ENCODE results near the gene ARHGEF4. TPM values are rescaled to one million over a fixed set of nuclear protein-coding genes. Genes with fewer than 3 reads are reported as not detected.

ARHGEF4 gene
- total RNA-seq, 6 experiments from 2014 or later, result 0.44 to 6.7 (median 0.67) TPM; not detected in 2

DNA sequence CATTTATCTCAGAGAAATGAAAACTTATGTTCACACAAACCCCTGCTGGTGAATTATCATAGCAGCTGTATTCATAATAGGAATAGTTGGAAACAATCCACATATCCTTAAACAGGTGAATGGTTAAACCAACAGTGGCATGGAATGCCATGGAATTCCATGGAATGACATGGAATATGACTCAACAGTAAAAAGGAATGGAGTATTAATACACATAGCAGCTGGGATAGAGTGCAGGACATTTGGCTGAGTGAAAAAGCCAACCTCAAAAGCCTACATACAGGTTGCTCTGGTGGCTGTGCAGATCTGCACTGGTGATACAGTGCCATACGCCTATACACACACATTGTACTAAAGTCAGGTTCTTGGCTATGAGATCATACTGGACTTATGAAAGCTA lies 187.0 kb downstream of the ARHGEF4 start:
- ATAC-seq (no peak), DNase-seq (no peak)
- H3K36me3 ChIP-seq, result no peaks in the 10 kb centered on the region
- intact Hi-C loops (cut with DNase I), result no loop called here
- H3K4me3 ChIP-seq, result no peak overlapping the region
- TF ChIP-seq, protein P1, sequence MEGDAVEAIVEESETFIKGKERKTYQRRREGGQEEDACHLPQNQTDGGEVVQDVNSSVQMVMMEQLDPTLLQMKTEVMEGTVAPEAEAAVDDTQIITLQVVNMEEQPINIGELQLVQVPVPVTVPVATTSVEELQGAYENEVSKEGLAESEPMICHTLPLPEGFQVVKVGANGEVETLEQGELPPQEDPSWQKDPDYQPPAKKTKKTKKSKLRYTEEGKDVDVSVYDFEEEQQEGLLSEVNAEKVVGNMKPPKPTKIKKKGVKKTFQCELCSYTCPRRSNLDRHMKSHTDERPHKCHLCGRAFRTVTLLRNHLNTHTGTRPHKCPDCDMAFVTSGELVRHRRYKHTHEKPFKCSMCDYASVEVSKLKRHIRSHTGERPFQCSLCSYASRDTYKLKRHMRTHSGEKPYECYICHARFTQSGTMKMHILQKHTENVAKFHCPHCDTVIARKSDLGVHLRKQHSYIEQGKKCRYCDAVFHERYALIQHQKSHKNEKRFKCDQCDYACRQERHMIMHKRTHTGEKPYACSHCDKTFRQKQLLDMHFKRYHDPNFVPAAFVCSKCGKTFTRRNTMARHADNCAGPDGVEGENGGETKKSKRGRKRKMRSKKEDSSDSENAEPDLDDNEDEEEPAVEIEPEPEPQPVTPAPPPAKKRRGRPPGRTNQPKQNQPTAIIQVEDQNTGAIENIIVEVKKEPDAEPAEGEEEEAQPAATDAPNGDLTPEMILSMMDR (IDR thresholded peaks at IDR 0.05), result no peak
- H3K4me1 ChIP-seq, result no peaks in the 10 kb centered on the region
- no CpG with 5 or more reads among the region's 1 CpG for WGBS (ENCODE audit: insufficient coverage, low coverage, low lambda C conversion rate, missing lambda C conversion rate)
- H3K9me3 ChIP-seq, result no peaks in the 10 kb centered on the region
- H3K27ac ChIP-seq, result no peak overlapping the region
- H3K27me3 ChIP-seq, result no peaks in the 10 kb centered on the region

DNA sequence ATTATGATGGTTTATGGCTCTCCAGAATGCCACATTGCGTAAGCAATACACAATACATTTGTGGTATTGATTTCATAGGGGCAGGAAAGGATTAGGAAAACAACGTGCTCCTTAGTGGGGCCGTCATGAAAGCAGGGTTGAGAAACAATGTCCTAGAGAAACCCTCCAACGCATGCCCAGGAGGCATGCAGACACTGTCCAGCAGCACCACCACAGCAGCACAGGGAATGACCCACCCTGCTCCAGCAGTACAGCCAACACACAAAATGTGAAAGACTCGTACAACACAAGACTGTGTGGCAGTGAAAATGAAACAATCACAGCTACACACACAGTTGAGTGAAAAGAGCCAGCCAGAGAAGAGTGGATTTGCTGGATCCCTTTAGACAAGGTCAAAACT lies 190.2 kb downstream of the ARHGEF4 start:
- no peaks in the 10 kb centered on the region for H3K4me1 ChIP-seq
- no peak overlapping the region for H3K27ac ChIP-seq
- no peaks in the 10 kb centered on the region for H3K9me3 ChIP-seq
- intact Hi-C loops (cut with DNase I), result no loop called here
- H3K27me3 ChIP-seq, result no peaks in the 10 kb centered on the region
- 25% methylated on average over 4 of the region's 5 CpGs for WGBS (ENCODE audit: insufficient coverage, low coverage, low lambda C conversion rate, missing lambda C conversion rate)
- DNase-seq (no peak), ATAC-seq (no peak)
- H3K4me3 ChIP-seq, result no peak overlapping the region
- TF ChIP-seq, protein P1 (IDR thresholded peaks at IDR 0.05), result no peak
- no peak for TF ChIP-seq POLR2A (IDR thresholded peaks at IDR 0.05)
- no peaks in the 10 kb centered on the region for H3K36me3 ChIP-seq

DNA sequence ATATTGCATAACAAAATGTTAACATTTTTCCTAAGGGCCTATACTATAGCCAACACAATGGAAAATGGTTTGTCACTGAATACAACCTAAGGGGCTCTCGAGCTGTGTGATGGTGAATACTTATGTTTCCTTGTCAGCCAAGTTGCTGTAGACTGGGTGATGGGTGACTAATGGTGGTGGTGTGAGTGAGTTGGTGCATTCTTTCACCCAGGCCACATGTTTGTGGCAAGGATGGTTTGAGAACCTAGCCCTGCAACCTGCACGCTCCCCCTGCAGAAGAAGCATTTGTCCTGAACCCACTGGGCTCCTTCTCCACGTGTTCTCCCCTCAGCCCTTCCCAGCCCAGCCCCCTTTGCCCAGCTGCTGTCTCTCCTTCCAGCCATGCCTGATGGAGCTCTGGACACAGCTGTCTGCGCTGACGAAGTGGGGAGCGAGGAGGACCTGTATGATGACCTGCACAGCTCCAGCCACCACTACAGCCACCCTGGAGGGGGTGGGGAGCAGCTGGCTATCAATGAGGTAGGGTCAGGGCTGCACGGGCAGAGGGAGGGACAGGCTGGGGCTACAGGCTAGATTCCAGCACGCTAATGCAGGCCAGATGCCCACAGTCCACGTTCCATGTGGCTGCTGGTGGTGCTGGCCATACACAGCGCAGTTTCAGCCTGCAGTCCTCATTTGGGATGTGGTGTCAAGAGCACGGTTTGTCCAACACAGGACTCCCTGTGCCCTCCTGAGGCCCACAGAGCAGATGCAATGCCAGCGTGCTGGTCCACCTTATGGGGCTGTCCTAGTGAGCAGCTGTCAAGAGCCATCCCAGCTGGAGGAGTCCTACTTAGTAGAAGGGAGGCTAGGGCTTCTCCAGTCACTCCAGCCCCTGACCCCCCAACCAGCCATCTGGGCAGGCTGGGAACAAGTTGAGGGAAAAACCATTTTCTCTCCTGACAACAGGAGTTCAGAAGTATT lies 191.1 kb downstream of the ARHGEF4 start:
- no peaks in the 10 kb centered on the region for H3K36me3 ChIP-seq
- peak in 1 of 4 donors; percentile 9 for ATAC-seq
- intact Hi-C loops (cut with DNase I), result no loop called here
- H3K4me1 ChIP-seq, result no peaks in the 10 kb centered on the region
- TF ChIP-seq POLR2A (IDR thresholded peaks at IDR 0.05), result no peak
- TF ChIP-seq, protein P1 (IDR thresholded peaks at IDR 0.05), result no peak
- H3K9me3 ChIP-seq, result no peaks in the 10 kb centered on the region
- H3K4me3 ChIP-seq, result no peak overlapping the region
- H3K27me3 ChIP-seq, result no peaks in the 10 kb centered on the region
- 59% methylated on average over 3 of the region's 12 CpGs for WGBS (ENCODE audit: insufficient coverage, low coverage, low lambda C conversion rate, missing lambda C conversion rate)
- no peak overlapping the region for H3K27ac ChIP-seq
- DNase-seq, result no peak

DNA sequence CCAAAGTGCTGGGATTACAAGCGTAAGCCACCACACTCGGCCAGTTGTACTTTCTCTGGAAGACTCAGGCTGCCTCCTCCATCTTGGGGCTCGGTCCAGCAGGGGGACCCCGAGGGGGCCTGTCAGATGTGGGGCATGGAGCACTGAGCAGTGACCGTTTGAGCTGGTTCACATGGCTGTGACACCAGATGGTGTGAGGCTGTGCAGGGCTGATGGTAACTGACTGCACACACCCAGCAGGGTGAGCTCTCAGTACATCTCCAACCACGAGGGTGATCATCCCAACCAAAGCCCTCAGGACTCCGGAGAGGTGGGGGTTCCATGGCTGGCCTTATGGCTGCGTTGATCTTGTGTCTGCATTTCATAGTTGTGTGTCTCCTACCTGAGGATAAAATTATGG lies 193.1 kb downstream of the ARHGEF4 start:
- no peaks in the 10 kb centered on the region for H3K9me3 ChIP-seq
- no peak overlapping the region for H3K27ac ChIP-seq
- intact Hi-C loops (cut with DNase I), result no loop called here
- no peak for TF ChIP-seq POLR2A (IDR thresholded peaks at IDR 0.05)
- TF ChIP-seq, protein P1 (IDR thresholded peaks at IDR 0.05), result no peak
- no peak for DNase-seq
- H3K36me3 ChIP-seq, result no peaks in the 10 kb centered on the region
- no peaks in the 10 kb centered on the region for H3K27me3 ChIP-seq
- H3K4me1 ChIP-seq, result no peaks in the 10 kb centered on the region
- ATAC-seq, result no peak
- no peak overlapping the region for H3K4me3 ChIP-seq
- WGBS (ENCODE audit: insufficient coverage, low coverage, low lambda C conversion rate, missing lambda C conversion rate), result 37% methylated on average over 2 of the region's 8 CpGs
